Tibial nerve (tissue), 3 donors: Measurements from ENCODE around the gene CYP3A5.
"Not testable (repeated sequence)": the region's sequence is repeated elsewhere in the genome, so short reads cannot be mapped to it uniquely, and the experiment has no call there.

ENCODE experiments used
- POLR2A ChIP-seq, 2 donors: fragments of 450-650 bp; IDR thresholded peaks; one replicate each; pipeline ENCODE4 v1.6.1; 2017; ENCODE audit warnings: antibody characterized with exemption in 2 of 2, mild to moderate bottlenecking in 2 of 2, moderate library complexity in 2 of 2
- TF ChIP-seq, protein P1 (sequence below), 5 experiments: fragments of 200-600 bp in 3 of 5; fragments of 450-650 bp in 2 of 5; sonication (generic) in 3 of 5; IDR thresholded peaks; one replicate each; pipeline ENCODE4 v1.5.1; 2016 to 2019; ENCODE audit warnings: antibody characterized with exemption in 5 of 5, mild to moderate bottlenecking in 3 of 5, moderate library complexity in 2 of 5

DNA sequence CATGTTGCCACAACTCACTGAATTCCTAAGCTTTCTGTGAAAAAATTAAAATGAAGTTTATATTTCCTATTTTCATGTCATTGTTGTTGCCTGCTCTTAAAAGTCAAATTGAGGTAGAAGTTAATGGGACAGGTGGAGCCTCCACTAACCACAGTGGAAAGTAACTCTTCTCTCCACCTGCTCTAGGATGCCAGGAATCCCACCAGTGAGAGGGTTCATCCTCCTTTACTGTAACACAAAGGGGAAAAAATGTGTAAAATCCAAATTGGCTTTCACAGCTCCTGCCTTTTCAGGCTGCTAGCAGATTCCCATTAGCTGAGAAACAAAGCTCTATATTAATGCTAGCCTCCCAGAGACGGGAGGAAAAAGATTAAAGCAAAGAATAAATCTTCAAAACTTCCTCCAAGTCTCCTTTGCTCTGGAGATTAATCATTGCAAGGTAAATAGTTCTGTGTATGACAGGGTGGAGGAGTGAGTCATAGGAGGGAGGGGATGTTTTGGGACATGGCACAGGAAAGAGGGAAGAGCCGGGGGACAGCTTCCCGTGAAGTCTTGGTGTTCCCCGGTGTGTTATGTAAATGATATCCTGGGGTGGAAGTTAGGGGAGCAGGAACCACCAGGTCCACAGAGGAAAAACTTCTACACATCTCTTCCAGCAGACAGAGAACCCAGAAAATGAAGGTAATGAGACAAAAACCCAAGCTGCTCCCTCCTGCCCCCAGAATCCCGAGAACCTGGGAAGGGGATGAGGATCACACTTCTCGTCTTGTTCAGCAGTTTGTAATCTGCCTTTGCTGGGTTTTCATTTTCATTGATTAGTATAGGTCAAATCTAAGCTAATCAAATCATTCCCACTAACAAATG, 19.3 kb upstream of the CYP3A5 start:
- TF ChIP-seq, protein P1, sequence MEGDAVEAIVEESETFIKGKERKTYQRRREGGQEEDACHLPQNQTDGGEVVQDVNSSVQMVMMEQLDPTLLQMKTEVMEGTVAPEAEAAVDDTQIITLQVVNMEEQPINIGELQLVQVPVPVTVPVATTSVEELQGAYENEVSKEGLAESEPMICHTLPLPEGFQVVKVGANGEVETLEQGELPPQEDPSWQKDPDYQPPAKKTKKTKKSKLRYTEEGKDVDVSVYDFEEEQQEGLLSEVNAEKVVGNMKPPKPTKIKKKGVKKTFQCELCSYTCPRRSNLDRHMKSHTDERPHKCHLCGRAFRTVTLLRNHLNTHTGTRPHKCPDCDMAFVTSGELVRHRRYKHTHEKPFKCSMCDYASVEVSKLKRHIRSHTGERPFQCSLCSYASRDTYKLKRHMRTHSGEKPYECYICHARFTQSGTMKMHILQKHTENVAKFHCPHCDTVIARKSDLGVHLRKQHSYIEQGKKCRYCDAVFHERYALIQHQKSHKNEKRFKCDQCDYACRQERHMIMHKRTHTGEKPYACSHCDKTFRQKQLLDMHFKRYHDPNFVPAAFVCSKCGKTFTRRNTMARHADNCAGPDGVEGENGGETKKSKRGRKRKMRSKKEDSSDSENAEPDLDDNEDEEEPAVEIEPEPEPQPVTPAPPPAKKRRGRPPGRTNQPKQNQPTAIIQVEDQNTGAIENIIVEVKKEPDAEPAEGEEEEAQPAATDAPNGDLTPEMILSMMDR (IDR thresholded peaks at IDR 0.05): not testable (repeated sequence)
- not testable (repeated sequence) for TF ChIP-seq POLR2A (IDR thresholded peaks at IDR 0.05)
